ENCODE data around the gene VPS35L. TPM values are rescaled to one million over a fixed set of nuclear protein-coding genes. Genes with fewer than 3 reads are reported as not detected.

VPS35L gene
- total and polyA plus RNA-seq, 10 of the 15 experiments (the other 5 are each of a cell fraction or from before 2014, with no cell fraction given) = 14.9 to 44.1 (median 26.3) TPM

DNA sequence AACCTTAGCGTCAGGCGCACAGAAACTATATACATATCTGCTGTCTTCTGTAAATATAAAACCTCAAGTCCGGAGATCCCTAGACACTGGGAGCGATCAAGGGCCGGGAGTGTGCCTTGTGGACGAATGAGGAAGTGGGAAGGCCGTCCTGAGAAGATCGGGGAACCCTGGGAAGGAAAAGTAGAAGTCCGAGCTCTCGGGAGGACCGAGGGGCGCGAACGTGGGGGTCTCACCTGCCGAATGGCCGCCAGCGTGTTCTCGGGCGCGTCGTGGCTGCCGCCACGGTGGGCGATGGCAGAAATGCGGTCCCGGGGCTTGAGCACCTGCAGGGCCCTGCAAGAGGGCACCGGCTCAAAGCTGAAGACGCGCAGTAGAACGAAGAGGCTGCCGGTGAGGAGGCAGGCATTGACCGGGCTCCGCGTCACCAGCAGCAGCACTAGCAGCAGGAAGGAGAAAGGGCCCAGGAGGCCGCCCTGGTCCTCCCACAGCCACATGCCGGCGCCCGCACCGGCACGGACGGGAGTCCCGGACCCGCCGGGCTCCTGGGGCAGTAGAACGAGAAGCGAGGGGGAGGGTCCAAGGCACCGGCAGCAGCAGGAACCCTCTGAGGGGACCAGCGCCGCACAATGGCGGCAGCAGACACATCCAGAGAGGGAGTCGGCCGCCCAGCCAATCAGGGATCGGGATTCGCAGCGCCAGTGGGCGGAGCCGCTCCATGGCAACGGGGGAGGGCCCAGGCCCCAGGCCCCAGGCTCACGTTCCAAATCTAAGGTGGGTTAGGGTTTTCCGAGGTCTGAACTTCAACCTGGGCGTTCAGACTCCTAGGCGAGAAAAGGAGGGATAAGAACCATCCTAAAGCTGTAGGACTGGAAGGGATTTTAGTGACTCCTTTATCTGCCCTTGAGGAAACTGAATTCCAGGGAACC, 33.8 kb upstream of the VPS35L start, which contains the start of gene GDE1 (continued):
- TF ChIP-seq, protein P1, sequence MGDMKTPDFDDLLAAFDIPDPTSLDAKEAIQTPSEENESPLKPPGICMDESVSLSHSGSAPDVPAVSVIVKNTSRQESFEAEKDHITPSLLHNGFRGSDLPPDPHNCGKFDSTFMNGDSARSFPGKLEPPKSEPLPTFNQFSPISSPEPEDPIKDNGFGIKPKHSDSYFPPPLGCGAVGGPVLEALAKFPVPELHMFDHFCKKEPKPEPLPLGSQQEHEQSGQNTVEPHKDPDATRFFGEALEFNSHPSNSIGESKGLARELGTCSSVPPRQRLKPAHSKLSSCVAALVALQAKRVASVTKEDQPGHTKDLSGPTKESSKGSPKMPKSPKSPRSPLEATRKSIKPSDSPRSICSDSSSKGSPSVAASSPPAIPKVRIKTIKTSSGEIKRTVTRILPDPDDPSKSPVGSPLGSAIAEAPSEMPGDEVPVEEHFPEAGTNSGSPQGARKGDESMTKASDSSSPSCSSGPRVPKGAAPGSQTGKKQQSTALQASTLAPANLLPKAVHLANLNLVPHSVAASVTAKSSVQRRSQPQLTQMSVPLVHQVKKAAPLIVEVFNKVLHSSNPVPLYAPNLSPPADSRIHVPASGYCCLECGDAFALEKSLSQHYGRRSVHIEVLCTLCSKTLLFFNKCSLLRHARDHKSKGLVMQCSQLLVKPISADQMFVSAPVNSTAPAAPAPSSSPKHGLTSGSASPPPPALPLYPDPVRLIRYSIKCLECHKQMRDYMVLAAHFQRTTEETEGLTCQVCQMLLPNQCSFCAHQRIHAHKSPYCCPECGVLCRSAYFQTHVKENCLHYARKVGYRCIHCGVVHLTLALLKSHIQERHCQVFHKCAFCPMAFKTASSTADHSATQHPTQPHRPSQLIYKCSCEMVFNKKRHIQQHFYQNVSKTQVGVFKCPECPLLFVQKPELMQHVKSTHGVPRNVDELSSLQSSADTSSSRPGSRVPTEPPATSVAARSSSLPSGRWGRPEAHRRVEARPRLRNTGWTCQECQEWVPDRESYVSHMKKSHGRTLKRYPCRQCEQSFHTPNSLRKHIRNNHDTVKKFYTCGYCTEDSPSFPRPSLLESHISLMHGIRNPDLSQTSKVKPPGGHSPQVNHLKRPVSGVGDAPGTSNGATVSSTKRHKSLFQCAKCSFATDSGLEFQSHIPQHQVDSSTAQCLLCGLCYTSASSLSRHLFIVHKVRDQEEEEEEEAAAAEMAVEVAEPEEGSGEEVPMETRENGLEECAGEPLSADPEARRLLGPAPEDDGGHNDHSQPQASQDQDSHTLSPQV (IDR thresholded peaks at IDR 0.05) = no peak
- TF ChIP-seq MEF2A (IDR thresholded peaks at IDR 0.05; ENCODE audit: insufficient read depth, low read depth, low read length) (no peak), TBL1XR1 (IDR thresholded peaks at IDR 0.05; ENCODE audit: low read depth, low read length) (no peak), PAX5 (IDR thresholded peaks at IDR 0.05; ENCODE audit: borderline replicate concordance, low read depth, low read length) (no peak), RBBP5 (conservative IDR thresholded peaks at IDR 0.05) (no peak), ZSCAN29 (IDR thresholded peaks at IDR 0.05) (no peak), JUND (IDR thresholded peaks at IDR 0.05; ENCODE audit: low read depth, low read length) (no peak), SUZ12 (IDR thresholded peaks at IDR 0.05; ENCODE audit: unreplicated experiment) (no peak), MXI1 (IDR thresholded peaks at IDR 0.05; ENCODE audit: low read depth, low read length) (peak; percentile 76), IKZF2 (IDR thresholded peaks at IDR 0.05) (no peak; a peak in 2 of 4 replicates), SRF (IDR thresholded peaks at IDR 0.05; ENCODE audit: low read depth in 2 of 2, low read length in 2 of 2) (no peak), MTA2 (IDR thresholded peaks at IDR 0.05; ENCODE audit: low read depth) (no peak), YBX1 (IDR thresholded peaks at IDR 0.05) (no peak), EZH2 (IDR thresholded peaks at IDR 0.05; ENCODE audit: borderline replicate concordance, control insufficient read depth, low read depth, low read length) (no peak), ASH2L (IDR thresholded peaks at IDR 0.05; ENCODE audit: borderline replicate concordance, low read depth) (0 out of 2 replicates have a peak, but pooled peaks have one; percentile 74), PML (IDR thresholded peaks at IDR 0.05; ENCODE audit: low read length) (no peak), BMI1 (IDR thresholded peaks at IDR 0.05; ENCODE audit: borderline replicate concordance) (peak; percentile 86), NR2F1 (conservative IDR thresholded peaks at IDR 0.05) (0 out of 2 replicates have a peak, but pooled peaks have one; percentile 20), SMARCA5 (IDR thresholded peaks at IDR 0.05) (0 out of 2 replicates have a peak, but pooled peaks have one; percentile 63), RCOR1 (conservative IDR thresholded peaks at IDR 0.05; ENCODE audit: low read depth, low read length) (no peak)
- TF ChIP-seq, protein P2, sequence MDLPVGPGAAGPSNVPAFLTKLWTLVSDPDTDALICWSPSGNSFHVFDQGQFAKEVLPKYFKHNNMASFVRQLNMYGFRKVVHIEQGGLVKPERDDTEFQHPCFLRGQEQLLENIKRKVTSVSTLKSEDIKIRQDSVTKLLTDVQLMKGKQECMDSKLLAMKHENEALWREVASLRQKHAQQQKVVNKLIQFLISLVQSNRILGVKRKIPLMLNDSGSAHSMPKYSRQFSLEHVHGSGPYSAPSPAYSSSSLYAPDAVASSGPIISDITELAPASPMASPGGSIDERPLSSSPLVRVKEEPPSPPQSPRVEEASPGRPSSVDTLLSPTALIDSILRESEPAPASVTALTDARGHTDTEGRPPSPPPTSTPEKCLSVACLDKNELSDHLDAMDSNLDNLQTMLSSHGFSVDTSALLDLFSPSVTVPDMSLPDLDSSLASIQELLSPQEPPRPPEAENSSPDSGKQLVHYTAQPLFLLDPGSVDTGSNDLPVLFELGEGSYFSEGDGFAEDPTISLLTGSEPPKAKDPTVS (IDR thresholded peaks at IDR 0.05; ENCODE audit: low read depth, low read length) = no peak
- TF ChIP-seq, protein P3, sequence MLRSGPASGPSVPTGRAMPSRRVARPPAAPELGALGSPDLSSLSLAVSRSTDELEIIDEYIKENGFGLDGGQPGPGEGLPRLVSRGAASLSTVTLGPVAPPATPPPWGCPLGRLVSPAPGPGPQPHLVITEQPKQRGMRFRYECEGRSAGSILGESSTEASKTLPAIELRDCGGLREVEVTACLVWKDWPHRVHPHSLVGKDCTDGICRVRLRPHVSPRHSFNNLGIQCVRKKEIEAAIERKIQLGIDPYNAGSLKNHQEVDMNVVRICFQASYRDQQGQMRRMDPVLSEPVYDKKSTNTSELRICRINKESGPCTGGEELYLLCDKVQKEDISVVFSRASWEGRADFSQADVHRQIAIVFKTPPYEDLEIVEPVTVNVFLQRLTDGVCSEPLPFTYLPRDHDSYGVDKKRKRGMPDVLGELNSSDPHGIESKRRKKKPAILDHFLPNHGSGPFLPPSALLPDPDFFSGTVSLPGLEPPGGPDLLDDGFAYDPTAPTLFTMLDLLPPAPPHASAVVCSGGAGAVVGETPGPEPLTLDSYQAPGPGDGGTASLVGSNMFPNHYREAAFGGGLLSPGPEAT (IDR thresholded peaks at IDR 0.05; ENCODE audit: low read depth) = 0 out of 2 replicates have a peak, but pooled peaks have one; percentile 8
- TF ChIP-seq, protein P4, sequence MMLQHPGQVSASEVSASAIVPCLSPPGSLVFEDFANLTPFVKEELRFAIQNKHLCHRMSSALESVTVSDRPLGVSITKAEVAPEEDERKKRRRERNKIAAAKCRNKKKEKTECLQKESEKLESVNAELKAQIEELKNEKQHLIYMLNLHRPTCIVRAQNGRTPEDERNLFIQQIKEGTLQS (IDR thresholded peaks at IDR 0.05; ENCODE audit: borderline replicate concordance, extremely low read depth, low read depth, low read length) = no peak
